ENCODE measurements around the gene IL17RE. TPM values are rescaled to one million over a fixed set of nuclear protein-coding genes. Genes with fewer than 3 reads are reported as not detected.

Gene IL17RE
- total and polyA plus RNA-seq, 2 of the 13 experiments (the other 11 are each of a cell fraction or from before 2014, with no cell fraction given): 14.5 to 24.1 TPM

DNA sequence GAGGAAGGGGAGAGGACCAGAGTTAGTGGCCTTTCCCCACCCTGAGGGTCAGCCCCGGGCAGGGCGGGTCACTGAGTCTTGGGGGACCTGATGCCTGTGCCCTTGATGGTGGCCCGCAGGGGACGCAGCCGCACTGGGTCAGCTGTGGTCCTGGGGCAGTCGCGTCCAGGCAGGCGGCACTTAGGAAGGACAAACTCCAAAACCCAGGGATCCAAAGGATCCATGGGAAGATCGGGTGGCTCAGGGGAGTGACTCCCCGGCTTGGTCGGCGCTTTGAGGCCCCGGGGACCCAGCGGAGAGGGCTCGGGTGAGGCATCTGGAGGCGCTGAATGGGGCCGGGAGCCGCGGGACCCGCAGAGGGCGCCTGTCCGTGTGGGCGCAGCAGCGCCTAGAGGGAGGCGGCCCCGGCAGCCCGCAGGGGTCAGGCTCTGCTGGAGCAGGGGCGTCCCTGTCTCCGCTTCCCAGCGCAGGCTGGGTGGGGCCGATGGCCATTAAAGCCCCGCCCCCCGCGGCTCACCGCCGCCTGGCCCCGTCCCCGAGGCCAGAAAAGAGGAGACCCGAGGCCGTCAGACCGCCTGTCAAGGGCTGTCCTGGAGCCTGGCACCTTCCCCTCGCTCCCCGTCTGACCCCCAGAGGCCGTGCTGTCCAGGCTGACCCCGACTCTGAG is 40.1 kb upstream of the IL17RE start (continued):
- TF ChIP-seq CEBPB (IDR thresholded peaks at IDR 0.05; ENCODE audit: borderline replicate concordance, low read depth, low read length) (no peak), FOSL2 (CRISPR knock-in tag; IDR thresholded peaks at IDR 0.05) (peak; percentile 37; the same call in 1 of the 2 replicates), ZNF34 (CRISPR knock-in tag; IDR thresholded peaks at IDR 0.05; ENCODE audit: borderline replicate concordance) (no peak), SOX5 (CRISPR knock-in tag; IDR thresholded peaks at IDR 0.05; ENCODE audit: borderline replicate concordance) (no peak), ZNF563 (CRISPR knock-in tag; IDR thresholded peaks at IDR 0.05) (peak; percentile 52; the same call in 1 of the 2 replicates), ZMYM3 (CRISPR knock-in tag; IDR thresholded peaks at IDR 0.05) (no peak), ZNF20 (CRISPR knock-in tag; IDR thresholded peaks at IDR 0.05) (no peak), MAF1 (CRISPR knock-in tag; IDR thresholded peaks at IDR 0.05; ENCODE audit: borderline replicate concordance) (no peak), ZBTB1 (CRISPR knock-in tag; IDR thresholded peaks at IDR 0.05; ENCODE audit: borderline replicate concordance) (no peak), MXD3 (CRISPR knock-in tag; IDR thresholded peaks at IDR 0.05) (no peak)
- TF ChIP-seq, protein P1, sequence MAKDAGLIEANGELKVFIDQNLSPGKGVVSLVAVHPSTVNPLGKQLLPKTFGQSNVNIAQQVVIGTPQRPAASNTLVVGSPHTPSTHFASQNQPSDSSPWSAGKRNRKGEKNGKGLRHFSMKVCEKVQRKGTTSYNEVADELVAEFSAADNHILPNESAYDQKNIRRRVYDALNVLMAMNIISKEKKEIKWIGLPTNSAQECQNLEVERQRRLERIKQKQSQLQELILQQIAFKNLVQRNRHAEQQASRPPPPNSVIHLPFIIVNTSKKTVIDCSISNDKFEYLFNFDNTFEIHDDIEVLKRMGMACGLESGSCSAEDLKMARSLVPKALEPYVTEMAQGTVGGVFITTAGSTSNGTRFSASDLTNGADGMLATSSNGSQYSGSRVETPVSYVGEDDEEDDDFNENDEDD (CRISPR knock-in tag; IDR thresholded peaks at IDR 0.05; ENCODE audit: borderline replicate concordance): 0 out of 2 replicates have a peak, but pooled peaks have one; percentile 41
- TF ChIP-seq, protein P2, sequence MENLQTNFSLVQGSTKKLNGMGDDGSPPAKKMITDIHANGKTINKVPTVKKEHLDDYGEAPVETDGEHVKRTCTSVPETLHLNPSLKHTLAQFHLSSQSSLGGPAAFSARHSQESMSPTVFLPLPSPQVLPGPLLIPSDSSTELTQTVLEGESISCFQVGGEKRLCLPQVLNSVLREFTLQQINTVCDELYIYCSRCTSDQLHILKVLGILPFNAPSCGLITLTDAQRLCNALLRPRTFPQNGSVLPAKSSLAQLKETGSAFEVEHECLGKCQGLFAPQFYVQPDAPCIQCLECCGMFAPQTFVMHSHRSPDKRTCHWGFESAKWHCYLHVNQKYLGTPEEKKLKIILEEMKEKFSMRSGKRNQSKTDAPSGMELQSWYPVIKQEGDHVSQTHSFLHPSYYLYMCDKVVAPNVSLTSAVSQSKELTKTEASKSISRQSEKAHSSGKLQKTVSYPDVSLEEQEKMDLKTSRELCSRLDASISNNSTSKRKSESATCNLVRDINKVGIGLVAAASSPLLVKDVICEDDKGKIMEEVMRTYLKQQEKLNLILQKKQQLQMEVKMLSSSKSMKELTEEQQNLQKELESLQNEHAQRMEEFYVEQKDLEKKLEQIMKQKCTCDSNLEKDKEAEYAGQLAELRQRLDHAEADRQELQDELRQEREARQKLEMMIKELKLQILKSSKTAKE (CRISPR knock-in tag; IDR thresholded peaks at IDR 0.05; ENCODE audit: borderline replicate concordance): no peak
- TF ChIP-seq, protein P3, sequence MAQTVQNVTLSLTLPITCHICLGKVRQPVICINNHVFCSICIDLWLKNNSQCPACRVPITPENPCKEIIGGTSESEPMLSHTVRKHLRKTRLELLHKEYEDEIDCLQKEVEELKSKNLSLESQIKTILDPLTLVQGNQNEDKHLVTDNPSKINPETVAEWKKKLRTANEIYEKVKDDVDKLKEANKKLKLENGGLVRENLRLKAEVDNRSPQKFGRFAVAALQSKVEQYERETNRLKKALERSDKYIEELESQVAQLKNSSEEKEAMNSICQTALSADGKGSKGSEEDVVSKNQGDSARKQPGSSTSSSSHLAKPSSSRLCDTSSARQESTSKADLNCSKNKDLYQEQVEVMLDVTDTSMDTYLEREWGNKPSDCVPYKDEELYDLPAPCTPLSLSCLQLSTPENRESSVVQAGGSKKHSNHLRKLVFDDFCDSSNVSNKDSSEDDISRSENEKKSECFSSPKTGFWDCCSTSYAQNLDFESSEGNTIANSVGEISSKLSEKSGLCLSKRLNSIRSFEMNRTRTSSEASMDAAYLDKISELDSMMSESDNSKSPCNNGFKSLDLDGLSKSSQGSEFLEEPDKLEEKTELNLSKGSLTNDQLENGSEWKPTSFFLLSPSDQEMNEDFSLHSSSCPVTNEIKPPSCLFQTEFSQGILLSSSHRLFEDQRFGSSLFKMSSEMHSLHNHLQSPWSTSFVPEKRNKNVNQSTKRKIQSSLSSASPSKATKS (CRISPR knock-in tag; IDR thresholded peaks at IDR 0.05): no peak
- TF ChIP-seq, protein P4, sequence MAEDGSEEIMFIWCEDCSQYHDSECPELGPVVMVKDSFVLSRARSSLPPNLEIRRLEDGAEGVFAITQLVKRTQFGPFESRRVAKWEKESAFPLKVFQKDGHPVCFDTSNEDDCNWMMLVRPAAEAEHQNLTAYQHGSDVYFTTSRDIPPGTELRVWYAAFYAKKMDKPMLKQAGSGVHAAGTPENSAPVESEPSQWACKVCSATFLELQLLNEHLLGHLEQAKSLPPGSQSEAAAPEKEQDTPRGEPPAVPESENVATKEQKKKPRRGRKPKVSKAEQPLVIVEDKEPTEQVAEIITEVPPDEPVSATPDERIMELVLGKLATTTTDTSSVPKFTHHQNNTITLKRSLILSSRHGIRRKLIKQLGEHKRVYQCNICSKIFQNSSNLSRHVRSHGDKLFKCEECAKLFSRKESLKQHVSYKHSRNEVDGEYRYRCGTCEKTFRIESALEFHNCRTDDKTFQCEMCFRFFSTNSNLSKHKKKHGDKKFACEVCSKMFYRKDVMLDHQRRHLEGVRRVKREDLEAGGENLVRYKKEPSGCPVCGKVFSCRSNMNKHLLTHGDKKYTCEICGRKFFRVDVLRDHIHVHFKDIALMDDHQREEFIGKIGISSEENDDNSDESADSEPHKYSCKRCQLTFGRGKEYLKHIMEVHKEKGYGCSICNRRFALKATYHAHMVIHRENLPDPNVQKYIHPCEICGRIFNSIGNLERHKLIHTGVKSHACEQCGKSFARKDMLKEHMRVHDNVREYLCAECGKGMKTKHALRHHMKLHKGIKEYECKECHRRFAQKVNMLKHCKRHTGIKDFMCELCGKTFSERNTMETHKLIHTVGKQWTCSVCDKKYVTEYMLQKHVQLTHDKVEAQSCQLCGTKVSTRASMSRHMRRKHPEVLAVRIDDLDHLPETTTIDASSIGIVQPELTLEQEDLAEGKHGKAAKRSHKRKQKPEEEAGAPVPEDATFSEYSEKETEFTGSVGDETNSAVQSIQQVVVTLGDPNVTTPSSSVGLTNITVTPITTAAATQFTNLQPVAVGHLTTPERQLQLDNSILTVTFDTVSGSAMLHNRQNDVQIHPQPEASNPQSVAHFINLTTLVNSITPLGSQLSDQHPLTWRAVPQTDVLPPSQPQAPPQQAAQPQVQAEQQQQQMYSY (CRISPR knock-in tag; IDR thresholded peaks at IDR 0.05): no peak

Data from HepG2 (cell line).